Activated CD8-positive, alpha-beta memory T cell treated with anti-CD3 and anti-CD28 coated beads, Interleukin-2, amount 10 ng/mL, durations not matched to agents 7 days and 5 days (primary cell): ENCODE results near the gene DDX5. TPM values are rescaled to one million over a fixed set of nuclear protein-coding genes. Genes with fewer than 3 reads are reported as not detected.
A peak's percentile ranks its signal among the peaks of the same experiment; 100 is the strongest.
"Not testable (repeated sequence)": the region's sequence is repeated elsewhere in the genome, so short reads cannot be mapped to it uniquely, and the experiment has no call there.

Experiments used
- ATAC-seq: fragments of 150-1000 bp; cut with Tn5 transposase; one replicate; pipeline ENCODE4 v1.10.0; 2021; ENCODE audit warnings: moderate library complexity
- CTCF ChIA-PET: fragments of 350-600 bp; sonication (Branson Sonifier 250); formaldehyde crosslinking; loops from one replicate; lab custom pipeline; 2021; ENCODE audit warnings: antibody characterized with exemption; lab: Charles Lee
- DNase-seq: peaks from one replicate; pipeline ENCODE4 v3.0.0-alpha.2; 2020
- H3K27ac Mint-ChIP-seq: one replicate; pipeline ENCODE4 v1.8.0; 2021; ENCODE audit warnings: mild to moderate bottlenecking, mixed read lengths
- H3K27me3 Mint-ChIP-seq: one replicate; pipeline ENCODE4 v1.8.0; 2021; ENCODE audit warnings: mixed read lengths
- H3K36me3 Mint-ChIP-seq: one replicate; pipeline ENCODE4 v1.8.0; 2021; ENCODE audit warnings: mild to moderate bottlenecking, mixed read lengths
- H3K4me1 Mint-ChIP-seq: one replicate; pipeline ENCODE4 v1.8.0; 2021; ENCODE audit warnings: mixed read lengths
- H3K4me3 Mint-ChIP-seq: one replicate; pipeline ENCODE4 v1.8.0; 2021; ENCODE audit warnings: mild to moderate bottlenecking, moderate library complexity, mixed read lengths
- H3K9me3 Mint-ChIP-seq: one replicate; pipeline ENCODE4 v1.8.0; 2022; ENCODE audit warnings: low read depth, mixed read lengths
- total RNA-seq, 2 experiments: library from RNA; stranded (reverse); gene quantifications; one replicate each; pipeline ENCODE4 v1.2.3, GENCODE V29; 2021

DDX5 gene
- total RNA-seq, 2 experiments from 2014 or later: 842 to 926 TPM

DNA sequence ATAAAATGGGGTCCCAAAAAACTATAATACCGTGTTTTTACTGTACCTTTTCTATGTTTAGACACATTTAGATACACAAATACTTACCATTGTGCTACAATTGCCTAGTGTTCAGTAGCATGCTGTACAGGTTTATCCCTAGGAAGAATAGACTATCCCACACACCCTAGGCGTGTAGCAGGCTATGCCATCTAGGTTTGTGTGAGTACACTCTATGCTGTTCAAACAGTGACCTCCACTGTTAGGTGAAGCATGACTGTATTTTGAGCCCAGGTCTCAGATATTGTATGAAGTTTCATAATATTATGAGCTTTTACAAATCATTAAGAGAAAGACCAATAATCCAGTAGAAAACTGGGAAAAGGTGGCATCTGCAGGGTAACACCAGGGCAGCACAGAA, 33.5 kb downstream of the DDX5 start:
- H3K36me3 Mint-ChIP-seq: peaks cover 5% of the 10 kb centered on the region
- no peaks in the 10 kb centered on the region for H3K4me1 Mint-ChIP-seq
- ATAC-seq (no peak), DNase-seq (no peak)
- H3K27me3 Mint-ChIP-seq: peaks cover 2% of the 10 kb centered on the region
- no peak overlapping the region for H3K4me3 Mint-ChIP-seq
- no peak overlapping the region for H3K27ac Mint-ChIP-seq
- CTCF ChIA-PET: no interaction called here
- no peaks in the 10 kb centered on the region for H3K9me3 Mint-ChIP-seq

DNA sequence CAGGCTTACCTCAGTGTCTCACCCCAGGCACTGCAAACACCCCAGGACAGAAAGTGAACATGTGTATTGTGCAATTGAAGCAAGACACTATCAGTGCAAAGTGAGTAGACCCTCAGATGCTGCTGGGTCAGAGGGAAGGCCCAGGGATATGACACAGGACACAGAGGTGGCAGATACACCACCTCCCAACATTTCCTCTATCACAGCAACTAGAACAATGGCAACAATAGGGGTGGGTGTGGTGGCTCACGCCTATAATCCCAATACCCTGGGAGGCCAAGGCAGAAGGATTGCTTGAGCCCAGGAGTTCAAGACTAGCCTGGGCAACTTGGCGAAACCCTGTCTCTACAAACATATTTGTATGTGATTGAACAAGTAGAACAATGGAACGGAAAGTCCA, 34.6 kb downstream of the DDX5 start:
- no peak for ATAC-seq
- CTCF ChIA-PET: no interaction called here
- no peak for DNase-seq
- Mint-ChIP-seq H3K36me3 (no peaks in the 10 kb centered on the region), H3K27ac (no peak overlapping the region), H3K4me1 (no peaks in the 10 kb centered on the region), H3K9me3 (no peaks in the 10 kb centered on the region), H3K4me3 (no peak overlapping the region), H3K27me3 (peaks cover 4% of the 10 kb centered on the region)

DNA sequence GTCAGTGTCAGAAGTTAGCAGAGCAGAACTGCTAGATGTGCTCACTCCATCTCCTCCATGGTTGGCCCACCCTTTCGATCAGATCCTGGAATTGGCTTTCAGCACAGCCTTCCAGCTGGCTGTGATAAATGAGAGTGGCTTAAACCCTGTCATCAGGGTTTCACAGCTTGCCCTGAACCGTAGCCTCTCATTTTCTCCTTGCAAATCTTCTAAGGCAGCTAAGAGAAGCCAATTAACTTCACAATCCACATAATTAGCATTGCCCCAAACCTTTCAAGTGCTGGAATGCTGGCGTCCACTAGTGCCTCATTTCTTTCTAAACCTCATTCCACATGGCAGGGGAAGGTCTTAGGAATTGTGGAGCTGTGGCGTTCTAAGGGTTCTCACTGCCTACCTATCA, 35.5 kb downstream of the DDX5 start:
- no peaks in the 10 kb centered on the region for H3K36me3 Mint-ChIP-seq
- no peak overlapping the region for H3K27ac Mint-ChIP-seq
- no peak for ATAC-seq
- no peak for DNase-seq
- no peaks in the 10 kb centered on the region for H3K9me3 Mint-ChIP-seq
- peaks cover 8% of the 10 kb centered on the region for H3K27me3 Mint-ChIP-seq
- CTCF ChIA-PET: no interaction called here
- no peak overlapping the region for H3K4me3 Mint-ChIP-seq
- no peaks in the 10 kb centered on the region for H3K4me1 Mint-ChIP-seq

DNA sequence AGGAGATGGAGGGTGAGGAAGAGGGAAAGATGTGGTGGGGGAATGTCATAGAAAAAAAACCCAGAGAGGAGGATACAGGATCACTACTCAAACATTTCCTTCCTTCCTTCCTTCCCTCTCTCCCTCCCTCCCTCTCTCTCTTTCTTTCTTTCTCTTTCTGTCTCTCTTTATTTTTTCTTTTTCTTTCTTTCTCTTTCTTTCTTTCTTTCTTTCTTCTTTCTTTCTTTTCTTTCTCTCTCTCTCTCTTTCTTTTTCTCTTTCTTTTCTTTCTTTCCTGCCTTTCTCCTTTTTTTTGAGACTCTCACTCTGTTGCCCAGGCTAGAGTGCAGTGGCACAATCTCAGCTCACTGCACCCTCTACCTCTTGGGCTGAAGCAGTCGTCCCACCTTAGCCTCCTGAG, 39.3 kb downstream of the DDX5 start:
- H3K9me3 Mint-ChIP-seq, H3K36me3 Mint-ChIP-seq, H3K4me1 Mint-ChIP-seq, DNase-seq, ATAC-seq, H3K27ac Mint-ChIP-seq, H3K4me3 Mint-ChIP-seq: not testable (repeated sequence)
- H3K27me3 Mint-ChIP-seq: peaks cover 16% of the 10 kb centered on the region
- CTCF ChIA-PET: interaction anchor here (1.0 to 1.8 kb wide), 3 partner anchors 16 to 47 kb away, joined by 3 to 9 read pairs (median 3); no protein-coding TSS in a partner anchor

DNA sequence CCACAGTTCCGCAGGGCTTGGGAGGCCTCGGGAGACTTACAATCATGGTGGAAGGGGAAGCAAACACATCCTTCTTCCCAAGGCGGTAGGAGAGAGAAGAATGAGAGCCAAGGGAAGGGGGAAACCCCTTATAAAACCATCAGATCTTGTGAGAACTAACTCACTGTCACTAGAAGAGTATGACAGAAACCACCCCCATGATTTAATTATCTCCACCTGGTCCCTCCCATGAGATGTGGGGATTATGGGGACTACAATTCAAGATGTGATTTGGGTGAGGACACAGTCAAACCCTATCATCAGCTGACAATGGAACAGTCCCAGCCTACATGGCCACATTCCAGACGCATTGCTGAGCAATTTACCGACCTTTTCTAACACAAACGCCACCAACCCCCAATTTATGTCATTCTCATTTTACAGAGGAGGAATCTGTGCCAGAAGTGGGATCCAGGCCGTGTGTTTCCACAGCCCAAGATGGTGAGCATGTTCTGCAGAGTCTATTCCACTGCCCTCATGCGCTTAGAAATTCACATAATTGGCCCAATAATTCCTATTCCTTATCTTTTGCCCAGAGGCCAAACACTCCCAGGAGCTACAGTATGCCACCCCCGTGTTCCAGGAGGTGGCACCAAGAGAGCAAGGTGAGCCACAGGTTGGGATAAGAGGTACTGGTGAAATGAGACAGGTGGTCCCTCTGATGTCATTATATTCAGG, 39.9 kb downstream of the DDX5 start:
- no peak overlapping the region for H3K27ac Mint-ChIP-seq
- H3K4me3 Mint-ChIP-seq: no peak overlapping the region
- no peak for DNase-seq
- H3K4me1 Mint-ChIP-seq: no peaks in the 10 kb centered on the region
- H3K9me3 Mint-ChIP-seq: no peaks in the 10 kb centered on the region
- CTCF ChIA-PET: interaction anchor here (1.3 to 1.8 kb wide), 2 partner anchors 16 to 47 kb away, joined by 3 to 9 read pairs; no protein-coding TSS in a partner anchor
- peaks cover 16% of the 10 kb centered on the region for H3K27me3 Mint-ChIP-seq
- no peaks in the 10 kb centered on the region for H3K36me3 Mint-ChIP-seq
- no peak for ATAC-seq

DNA sequence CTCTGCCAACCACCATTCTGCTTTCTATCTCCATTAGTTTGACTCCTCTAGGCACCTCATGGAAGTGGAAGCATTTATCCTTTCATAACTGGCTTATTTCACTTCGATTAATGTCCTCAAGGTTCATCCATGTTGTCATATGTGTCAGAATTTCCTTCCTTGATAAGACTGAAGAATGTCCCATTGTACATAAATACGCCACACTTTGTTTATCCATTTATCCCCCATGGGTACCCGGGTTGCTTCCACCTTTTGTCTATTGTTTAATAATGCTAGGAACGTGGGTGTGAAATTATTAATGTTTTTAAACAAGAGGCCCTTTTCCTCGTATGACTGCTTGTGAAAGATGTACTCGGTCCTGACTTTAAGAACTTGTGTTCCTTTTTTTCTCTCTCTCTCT, 44.3 kb downstream of the DDX5 start:
- no peaks in the 10 kb centered on the region for H3K36me3 Mint-ChIP-seq
- CTCF ChIA-PET: no interaction called here
- no peak overlapping the region for H3K27ac Mint-ChIP-seq
- H3K4me3 Mint-ChIP-seq: no peak overlapping the region
- no peak for DNase-seq
- no peaks in the 10 kb centered on the region for H3K9me3 Mint-ChIP-seq
- peaks cover 4% of the 10 kb centered on the region for H3K4me1 Mint-ChIP-seq
- peaks cover 14% of the 10 kb centered on the region for H3K27me3 Mint-ChIP-seq
- no peak for ATAC-seq

DNA sequence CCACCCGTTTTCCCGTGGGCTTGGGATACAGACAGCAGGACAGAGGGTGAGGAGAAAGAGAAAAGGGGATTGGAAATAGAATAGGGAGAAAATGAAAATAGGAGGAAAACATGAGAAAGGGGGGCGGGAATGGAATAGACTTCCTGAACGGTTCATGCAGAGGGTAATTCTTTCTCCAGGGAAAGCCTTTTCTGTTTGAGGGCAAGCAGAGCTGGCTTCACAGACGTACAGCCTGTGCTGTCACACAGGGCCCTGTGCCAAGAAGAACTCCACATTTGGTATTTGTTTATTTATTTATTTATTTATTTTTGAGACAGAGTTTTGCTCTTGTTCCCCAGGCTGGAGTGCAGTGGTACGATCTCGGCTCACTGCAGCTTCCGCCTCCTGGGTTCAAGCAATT, 45.1 kb downstream of the DDX5 start:
- Mint-ChIP-seq H3K36me3 (peaks cover 3% of the 10 kb centered on the region), H3K27ac (no peak overlapping the region), H3K4me1 (peaks cover 11% of the 10 kb centered on the region), H3K4me3 (no peak overlapping the region), H3K27me3 (peaks cover 11% of the 10 kb centered on the region), H3K9me3 (no peaks in the 10 kb centered on the region)
- ATAC-seq: no peak
- no peak for DNase-seq
- CTCF ChIA-PET: no interaction called here

DNA sequence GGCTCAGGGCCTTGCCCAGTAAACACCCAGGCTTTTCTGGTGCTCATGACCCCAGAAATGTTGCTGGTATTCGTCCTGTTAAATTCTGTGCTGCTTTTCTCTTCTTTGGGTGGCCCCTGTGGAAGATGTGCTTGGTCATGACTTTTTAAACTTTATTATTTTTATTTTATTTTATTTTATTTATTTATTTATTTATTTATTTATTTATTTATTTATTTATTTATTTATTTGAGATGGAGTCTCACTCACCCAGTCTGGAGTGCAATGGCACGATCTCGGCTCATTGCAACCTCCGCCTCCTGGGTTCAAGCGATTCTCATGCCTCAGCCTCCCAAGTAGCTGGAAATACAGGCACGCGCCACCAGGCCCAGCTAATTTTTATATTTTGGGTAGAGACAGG, 46.3 kb downstream of the DDX5 start:
- CTCF ChIA-PET: interaction anchor here (5.2 kb wide), 1 partner anchor 39 kb away, joined by 25 read pairs; no protein-coding TSS in a partner anchor
- not testable (repeated sequence) for H3K9me3 Mint-ChIP-seq, H3K27me3 Mint-ChIP-seq, ATAC-seq, H3K4me3 Mint-ChIP-seq, DNase-seq, H3K36me3 Mint-ChIP-seq, H3K27ac Mint-ChIP-seq
- peaks cover 14% of the 10 kb centered on the region for H3K4me1 Mint-ChIP-seq

DNA sequence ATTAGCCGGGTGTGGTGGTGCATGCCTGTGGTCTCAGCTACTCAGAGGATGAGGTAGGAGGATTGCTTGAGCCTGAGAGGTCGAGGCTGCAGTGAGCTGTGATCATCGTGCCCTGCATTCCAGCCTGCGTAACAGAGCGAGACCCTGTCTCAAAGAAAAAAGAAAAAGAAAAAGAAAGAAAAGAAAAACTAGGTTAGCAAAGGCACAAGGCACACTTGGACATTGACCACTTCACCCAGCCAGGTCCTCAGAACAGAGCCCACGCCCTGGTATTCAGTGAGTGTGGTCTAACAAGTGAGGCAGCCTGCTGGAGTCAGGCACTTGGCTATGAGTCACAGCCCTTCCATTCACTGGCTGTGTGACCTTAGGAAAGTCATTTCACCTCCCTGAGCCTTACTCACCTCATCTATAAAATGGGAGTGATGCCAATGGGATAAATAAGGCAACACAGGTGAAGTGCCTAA, 46.8 kb downstream of the DDX5 start:
- DNase-seq (no peak), ATAC-seq (no peak)
- Mint-ChIP-seq H3K27me3 (peaks cover 3% of the 10 kb centered on the region), H3K4me3 (no peak overlapping the region), H3K4me1 (peaks cover 14% of the 10 kb centered on the region), H3K27ac (no peak overlapping the region), H3K9me3 (no peaks in the 10 kb centered on the region), H3K36me3 (peaks cover 4% of the 10 kb centered on the region)
- CTCF ChIA-PET: interaction anchor here (1.0 to 5.2 kb wide), 2 partner anchors 38 to 277 kb away, joined by 3 to 25 read pairs; no protein-coding TSS in a partner anchor

DNA sequence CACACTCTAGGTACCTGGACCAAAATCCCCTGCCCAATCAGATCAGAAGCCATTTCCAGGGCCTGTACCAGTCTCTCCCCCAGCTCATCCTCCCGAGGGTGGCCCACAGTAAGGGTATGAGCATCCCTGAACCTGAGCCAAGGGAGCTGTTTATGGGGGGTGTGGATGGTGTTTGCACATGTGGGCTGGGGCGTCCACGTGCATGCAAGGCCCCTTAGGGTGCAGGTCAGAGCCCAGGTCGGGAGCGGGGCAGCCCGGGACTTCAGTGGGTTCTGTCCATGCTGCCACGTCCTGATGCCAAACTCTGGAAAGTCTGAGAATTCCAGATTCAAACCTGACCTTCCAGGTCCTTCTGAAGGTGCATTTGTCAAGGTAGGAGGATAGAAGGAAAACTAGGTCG, 47.3 kb downstream of the DDX5 start:
- CTCF ChIA-PET: interaction anchor here (1.0 to 5.2 kb wide), 2 partner anchors 38 to 278 kb away, joined by 3 to 25 read pairs; no protein-coding TSS in a partner anchor
- Mint-ChIP-seq H3K36me3 (peaks cover 4% of the 10 kb centered on the region), H3K9me3 (no peaks in the 10 kb centered on the region), H3K4me1 (peaks cover 14% of the 10 kb centered on the region), H3K27me3 (peaks cover 3% of the 10 kb centered on the region), H3K4me3 (no peak overlapping the region), H3K27ac (no peak overlapping the region)
- no peak for DNase-seq
- ATAC-seq: no peak

DNA sequence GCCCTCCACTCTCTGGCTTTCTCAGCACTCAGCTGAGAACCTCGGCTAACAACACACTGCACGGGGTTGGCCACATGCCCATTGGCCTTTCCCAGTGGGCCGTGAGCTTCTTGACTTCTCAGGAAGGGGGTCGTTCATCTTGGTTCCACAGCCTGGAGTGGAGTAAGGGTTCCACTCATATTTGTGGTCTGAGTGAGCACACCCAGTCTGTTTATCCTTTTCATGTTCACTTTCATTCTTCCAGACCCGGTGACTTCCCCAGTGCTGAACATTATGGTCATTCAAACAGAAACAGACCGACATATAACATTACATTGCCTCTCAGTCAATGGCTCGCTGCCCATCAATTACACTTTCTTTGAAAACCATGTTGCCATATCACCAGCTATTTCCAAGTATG, 48.9 kb downstream of the DDX5 start:
- CTCF ChIA-PET: interaction anchor here (0.9 to 5.2 kb wide), 3 partner anchors 11 to 36 kb away, joined by 3 to 25 read pairs (median 14); no protein-coding TSS in a partner anchor
- ATAC-seq (no peak), DNase-seq (no peak)
- no peaks in the 10 kb centered on the region for H3K9me3 Mint-ChIP-seq
- H3K27me3 Mint-ChIP-seq: no peaks in the 10 kb centered on the region
- peaks cover 4% of the 10 kb centered on the region for H3K36me3 Mint-ChIP-seq
- no peak overlapping the region for H3K4me3 Mint-ChIP-seq
- peaks cover 14% of the 10 kb centered on the region for H3K4me1 Mint-ChIP-seq
- H3K27ac Mint-ChIP-seq: no peak overlapping the region

DNA sequence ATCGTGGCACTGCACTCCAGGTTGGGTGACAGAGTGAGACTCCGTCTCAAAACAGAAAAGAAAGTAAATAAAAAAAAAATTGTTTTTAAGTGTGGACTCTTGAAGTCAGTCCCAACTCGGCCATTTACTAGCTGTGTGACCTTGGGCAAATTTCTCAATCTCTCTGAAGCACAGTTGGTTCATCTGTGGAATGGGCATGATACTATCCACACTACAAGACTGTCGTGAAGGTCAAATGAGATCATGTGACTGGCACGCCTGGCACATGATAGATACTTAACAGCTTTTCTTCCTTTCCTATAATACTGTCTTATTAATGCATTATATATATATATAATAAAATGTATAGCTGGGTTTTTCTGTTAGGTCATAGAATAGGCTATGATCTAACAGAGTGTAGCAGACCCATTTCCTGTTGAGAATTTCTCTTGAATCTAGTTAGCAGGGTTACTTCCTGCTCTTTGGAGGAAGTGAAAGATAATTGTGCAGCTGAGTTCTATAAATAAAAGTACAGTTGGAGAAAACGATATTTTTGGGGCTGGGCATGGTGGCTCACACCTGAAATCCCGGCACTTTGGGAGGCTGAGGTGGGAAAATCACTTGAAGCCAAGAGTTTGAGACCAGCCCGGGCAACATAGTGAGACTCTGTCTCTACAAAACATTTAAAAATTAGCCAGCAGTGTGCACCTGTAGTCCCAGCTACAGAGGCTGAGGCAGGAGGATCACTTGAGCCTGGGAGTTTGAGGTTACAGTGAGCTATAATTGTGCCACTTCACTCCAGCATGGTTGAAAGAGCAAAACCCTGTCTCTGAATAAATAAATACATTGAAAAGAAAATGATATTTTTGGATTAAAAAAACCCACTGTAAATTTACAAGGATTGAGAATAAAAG, 49.9 kb downstream of the DDX5 start:
- H3K4me3 Mint-ChIP-seq: no peak overlapping the region
- ATAC-seq (peak; percentile 76), DNase-seq (no peak)
- no peaks in the 10 kb centered on the region for H3K27me3 Mint-ChIP-seq
- H3K9me3 Mint-ChIP-seq: no peaks in the 10 kb centered on the region
- CTCF ChIA-PET: interaction anchor here (0.5 to 5.2 kb wide), 6 partner anchors 9 to 215 kb away, joined by 3 to 25 read pairs (median 4); no protein-coding TSS in a partner anchor
- H3K27ac Mint-ChIP-seq: peak overlapping the region; percentile 83
- peaks cover 14% of the 10 kb centered on the region for H3K4me1 Mint-ChIP-seq
- H3K36me3 Mint-ChIP-seq: peaks cover 4% of the 10 kb centered on the region

DNA sequence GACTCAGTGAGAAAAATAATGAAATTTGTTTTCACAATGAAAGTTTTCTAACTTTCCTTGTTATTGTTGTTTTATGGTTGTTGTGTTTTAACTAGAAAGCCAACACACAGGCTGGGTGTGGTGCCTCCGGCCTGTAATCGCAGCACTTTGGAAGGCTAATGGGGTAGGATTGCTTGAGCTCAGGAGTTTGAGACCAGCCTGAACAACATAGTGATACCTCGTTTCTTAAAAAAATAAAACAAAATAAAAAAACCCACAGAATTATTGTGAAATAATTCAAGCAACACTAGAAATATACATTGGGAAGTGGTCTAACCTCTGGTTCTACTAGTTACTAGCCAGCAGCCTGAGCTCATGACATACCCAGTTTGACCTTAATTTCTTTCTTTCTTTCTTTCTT, 56.5 kb downstream of the DDX5 start:
- CTCF ChIA-PET: no interaction called here
- ATAC-seq: no peak
- no peak for DNase-seq
- no peaks in the 10 kb centered on the region for H3K9me3 Mint-ChIP-seq
- H3K4me1 Mint-ChIP-seq: peaks cover 21% of the 10 kb centered on the region
- no peaks in the 10 kb centered on the region for H3K36me3 Mint-ChIP-seq
- no peak overlapping the region for H3K27ac Mint-ChIP-seq
- H3K4me3 Mint-ChIP-seq: no peak overlapping the region
- no peaks in the 10 kb centered on the region for H3K27me3 Mint-ChIP-seq
